Measurements from ENCODE around the gene PLA2R1.

GRCh38 chr2:160061944-160062291 lies 497 bp downstream of the PLA2R1 start:
- TF ChIP-seq CTCF (IDR thresholded peaks at IDR 0.05) (no peak), POLR2A (IDR thresholded peaks at IDR 0.05) (no peak)
